ENCODE results near the gene NOD2. TPM values are rescaled to one million over a fixed set of nuclear protein-coding genes. Genes with fewer than 3 reads are reported as not detected.

Gene NOD2
- total RNA-seq, 4 donors from 2014 or later = 0.40 to 1.6 (median 0.68) TPM

GRCh38 chr16:50781043-50781442, 87.6 kb downstream of the NOD2 start:
- Histone ChIP-seq H3K4me3 (replicated peaks in 1 of 3) (no peak overlapping the region), H3K4me1 (no peaks in the 10 kb centered on the region), H3K9me3 (no peaks in the 10 kb centered on the region), H3K27ac (no peak overlapping the region), H3K27me3 (no peaks in the 10 kb centered on the region), H3K36me3 (peaks cover 20 to 22% of the 10 kb centered on the region in 2 donors)
- DNase-seq = no peak
- TF ChIP-seq, protein P1, sequence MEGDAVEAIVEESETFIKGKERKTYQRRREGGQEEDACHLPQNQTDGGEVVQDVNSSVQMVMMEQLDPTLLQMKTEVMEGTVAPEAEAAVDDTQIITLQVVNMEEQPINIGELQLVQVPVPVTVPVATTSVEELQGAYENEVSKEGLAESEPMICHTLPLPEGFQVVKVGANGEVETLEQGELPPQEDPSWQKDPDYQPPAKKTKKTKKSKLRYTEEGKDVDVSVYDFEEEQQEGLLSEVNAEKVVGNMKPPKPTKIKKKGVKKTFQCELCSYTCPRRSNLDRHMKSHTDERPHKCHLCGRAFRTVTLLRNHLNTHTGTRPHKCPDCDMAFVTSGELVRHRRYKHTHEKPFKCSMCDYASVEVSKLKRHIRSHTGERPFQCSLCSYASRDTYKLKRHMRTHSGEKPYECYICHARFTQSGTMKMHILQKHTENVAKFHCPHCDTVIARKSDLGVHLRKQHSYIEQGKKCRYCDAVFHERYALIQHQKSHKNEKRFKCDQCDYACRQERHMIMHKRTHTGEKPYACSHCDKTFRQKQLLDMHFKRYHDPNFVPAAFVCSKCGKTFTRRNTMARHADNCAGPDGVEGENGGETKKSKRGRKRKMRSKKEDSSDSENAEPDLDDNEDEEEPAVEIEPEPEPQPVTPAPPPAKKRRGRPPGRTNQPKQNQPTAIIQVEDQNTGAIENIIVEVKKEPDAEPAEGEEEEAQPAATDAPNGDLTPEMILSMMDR (IDR thresholded peaks at IDR 0.05) = no peak
- TF ChIP-seq POLR2A (IDR thresholded peaks at IDR 0.05) = no peak
- intact Hi-C loops (cut with DNase I) = no loop called here
- 80% methylated on average over 7 of the region's 7 CpGs for WGBS, 2 donors

DNA sequence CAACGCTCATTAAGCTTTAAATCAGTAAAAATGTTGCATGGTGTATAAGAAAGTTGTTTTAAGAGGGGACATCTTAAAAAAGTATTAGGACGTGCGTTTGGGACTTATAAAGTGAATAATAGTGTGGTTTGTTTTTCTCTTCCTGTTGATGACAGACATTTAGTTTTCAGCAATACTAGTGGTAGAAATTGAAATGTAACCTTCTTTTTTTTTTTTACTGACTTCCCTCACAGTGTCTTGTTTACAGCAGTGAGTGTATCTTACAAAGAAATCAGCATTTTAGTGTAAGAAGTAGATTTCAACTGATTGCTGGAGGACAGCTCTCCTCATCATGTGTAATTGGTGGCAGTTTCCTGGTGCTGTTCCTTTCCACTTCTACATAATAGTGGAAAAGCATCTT, 88.1 kb downstream of the NOD2 start:
- H3K4me1 ChIP-seq = no peaks in the 10 kb centered on the region
- DNase-seq = no peak
- H3K36me3 ChIP-seq = peaks cover 20 to 22% of the 10 kb centered on the region in 2 donors
- no peak overlapping the region for H3K27ac ChIP-seq
- WGBS, 2 donors = 86 to 91% methylated on average over 3 of the region's 3 CpGs
- no peak overlapping the region for H3K4me3 ChIP-seq (replicated peaks in 1 of 3)
- intact Hi-C loops (cut with DNase I) = no loop called here
- TF ChIP-seq, protein P1 (IDR thresholded peaks at IDR 0.05) = no peak
- TF ChIP-seq POLR2A (IDR thresholded peaks at IDR 0.05) = no peak
- no peaks in the 10 kb centered on the region for H3K9me3 ChIP-seq
- H3K27me3 ChIP-seq = no peaks in the 10 kb centered on the region

Small RNA genes lying within 50 kb of the gene (microRNA-seq; reads per million reads assigned to microRNA genes)
- not detected for gene MIR3181

Small RNA genes lying within 50 kb of the gene (small RNA-seq; reads per million reads assigned to genes)
- not detected for gene MIR3181

Other genes with a start within 250 kb of the NOD2 start
- gene NKD1, start 145.2 kb upstream of the NOD2 start, total RNA-seq = 10 to 100 TPM in 1 of 4 donors, 1 to 10 TPM in 1, under 1 TPM in 2; 0.63 to 13.8 (median 1.1) TPM
- gene SNX20, start 12.3 kb upstream of the NOD2 start, total RNA-seq = 1 to 10 TPM in 3 of 4 donors, under 1 TPM in 1; 0.78 to 1.7 (median 1.3) TPM
- 100 to 1,000 TPM in 1 of 4 donors, 10 to 100 TPM in 3; 79.2 to 180 (median 92.4) TPM for gene CYLD, start 48.5 kb downstream of the NOD2 start, total RNA-seq

All from thyroid gland (tissue), 4 donors.